GM18505 (cell line): ENCODE results near the gene ANKRD55.
"Not testable (repeated sequence)": the region's sequence is repeated elsewhere in the genome, so short reads cannot be mapped to it uniquely, and the experiment has no call there.

ENCODE experiments used
- ATAC-seq: cut with Tn5 transposase; IDR thresholded peaks from one replicate; pipeline ENCODE4 v1.9.1; 2021; ENCODE audit not compliant: unreplicated experiment
- POLR2A ChIP-seq: IDR thresholded peaks from 4 replicates; pipeline ENCODE4 v1.6.1; 2011; ENCODE audit warnings: borderline replicate concordance; ENCODE audit not compliant: insufficient read depth, insufficient read length; ENCODE audit errors: extremely low read depth

The ANKRD55 gene

DNA sequence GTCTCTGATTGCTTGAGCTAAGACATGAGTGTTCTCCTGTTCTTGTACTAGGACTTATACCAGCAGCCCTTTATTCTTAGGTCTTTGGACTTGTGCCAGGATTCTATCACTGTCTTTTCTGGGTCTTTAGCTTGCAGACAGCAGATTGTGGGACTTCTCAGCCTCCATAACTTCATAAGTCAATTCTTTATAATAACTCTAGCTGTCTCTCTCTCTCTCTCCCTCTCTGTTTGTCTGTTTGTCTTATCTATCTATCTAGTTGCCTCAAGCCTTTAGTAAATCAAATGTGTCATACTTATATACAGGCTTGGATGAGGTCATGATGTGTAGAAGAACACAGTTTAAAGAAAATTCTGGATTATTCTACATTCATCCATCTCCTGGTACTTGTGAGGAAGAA, 11.5 kb upstream of the ANKRD55 start:
- no peak for TF ChIP-seq POLR2A
- ATAC-seq, result no peak

DNA sequence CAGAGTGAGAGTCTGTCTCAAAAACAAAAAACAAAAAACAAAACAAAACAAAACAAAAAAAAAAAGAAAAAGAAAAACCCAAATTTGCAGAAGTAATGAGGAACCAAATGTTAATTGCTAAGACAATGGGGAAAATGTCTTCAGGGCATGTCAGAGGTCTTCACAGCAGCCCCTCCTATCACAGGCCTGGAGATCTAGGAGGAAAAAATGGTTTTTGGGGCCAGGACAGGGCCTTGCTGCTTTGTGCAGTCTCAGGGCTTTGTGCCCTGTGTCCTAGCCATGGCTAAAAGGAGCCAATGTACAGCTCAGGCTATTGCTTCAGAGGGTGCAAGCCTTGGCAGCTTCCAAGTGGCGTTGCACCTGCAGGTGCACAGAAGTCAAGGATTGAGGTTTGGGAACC, 9.1 kb upstream of the ANKRD55 start:
- ATAC-seq, result not testable (repeated sequence)

DNA sequence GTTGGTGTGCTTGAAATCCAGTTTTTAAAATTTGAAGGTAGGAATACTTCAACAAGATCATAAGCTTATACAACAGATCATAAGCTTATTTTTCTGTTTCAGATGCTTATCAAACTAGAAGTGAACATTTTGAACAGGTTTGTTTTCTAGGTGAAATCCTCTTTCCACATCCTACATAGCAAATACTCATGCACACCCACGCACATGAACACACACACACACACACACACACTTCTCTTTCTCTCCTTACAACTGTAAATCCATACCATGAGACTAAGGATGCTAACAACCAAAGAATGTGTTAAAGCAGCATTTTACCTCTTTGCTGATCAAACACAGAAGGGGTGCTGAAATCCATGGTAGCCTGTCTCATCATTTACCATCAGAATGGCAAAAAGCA, 592 bp downstream of the ANKRD55 start:
- no peak for TF ChIP-seq POLR2A
- no peak for ATAC-seq

DNA sequence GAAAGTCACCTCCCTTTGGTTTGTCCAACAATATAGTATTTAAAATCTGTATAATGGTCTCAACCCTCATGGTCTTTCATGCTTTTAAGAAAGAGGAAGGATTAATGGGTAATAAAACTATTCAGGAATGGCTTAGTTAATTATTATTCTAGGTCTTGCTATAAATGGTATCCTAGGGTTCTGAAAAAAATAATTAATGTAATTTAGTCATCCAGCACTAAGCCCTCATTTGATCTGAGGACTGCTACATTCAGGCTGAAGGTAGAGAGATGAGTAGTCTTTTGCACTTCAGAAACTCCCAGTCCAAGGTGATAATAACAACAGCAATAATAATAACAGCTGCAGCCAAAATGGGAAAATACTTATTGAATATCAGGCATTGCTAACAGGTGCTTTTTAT, 2.6 kb downstream of the ANKRD55 start:
- no peak for TF ChIP-seq POLR2A
- ATAC-seq, result no peak

DNA sequence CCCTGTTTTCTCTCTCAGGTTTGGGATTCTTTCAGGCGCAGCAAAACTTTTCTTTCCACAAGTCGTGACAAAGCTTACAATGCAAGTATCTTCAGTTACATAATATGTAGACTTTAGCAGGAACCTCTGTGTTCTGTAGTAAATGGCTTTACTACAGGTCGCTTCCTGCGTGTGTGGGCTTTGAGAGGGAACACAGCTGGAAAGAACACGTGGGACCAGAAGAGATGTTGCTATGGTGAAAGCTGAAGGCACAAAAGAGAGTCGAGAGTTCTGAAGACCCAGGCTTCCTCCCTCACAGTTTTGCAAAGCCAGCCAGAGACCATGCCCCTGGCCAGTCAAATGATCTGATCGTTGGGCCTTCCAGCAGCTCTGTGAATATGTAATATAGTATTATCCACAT, 4.0 kb downstream of the ANKRD55 start:
- no peak for ATAC-seq
- no peak for TF ChIP-seq POLR2A

DNA sequence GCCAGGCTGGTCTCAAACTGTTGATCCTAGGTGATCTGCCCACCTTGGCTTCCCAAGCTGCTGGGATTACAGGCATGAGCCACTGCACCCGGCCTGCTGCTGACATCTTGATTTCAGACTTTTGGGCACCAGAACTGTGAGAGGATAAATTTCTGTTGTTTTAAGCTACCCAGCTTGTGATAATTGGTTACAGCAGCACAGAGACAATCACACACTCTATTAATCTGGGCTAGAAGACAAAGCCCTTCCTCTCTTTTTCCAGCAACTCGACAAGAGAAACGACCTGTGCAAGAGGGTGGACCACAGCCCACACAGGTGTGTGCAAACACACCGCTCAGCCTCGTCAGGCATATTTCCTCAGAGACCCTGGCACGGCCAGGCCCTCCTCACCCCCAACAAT, 4.5 kb downstream of the ANKRD55 start:
- TF ChIP-seq POLR2A, result no peak
- no peak for ATAC-seq

DNA sequence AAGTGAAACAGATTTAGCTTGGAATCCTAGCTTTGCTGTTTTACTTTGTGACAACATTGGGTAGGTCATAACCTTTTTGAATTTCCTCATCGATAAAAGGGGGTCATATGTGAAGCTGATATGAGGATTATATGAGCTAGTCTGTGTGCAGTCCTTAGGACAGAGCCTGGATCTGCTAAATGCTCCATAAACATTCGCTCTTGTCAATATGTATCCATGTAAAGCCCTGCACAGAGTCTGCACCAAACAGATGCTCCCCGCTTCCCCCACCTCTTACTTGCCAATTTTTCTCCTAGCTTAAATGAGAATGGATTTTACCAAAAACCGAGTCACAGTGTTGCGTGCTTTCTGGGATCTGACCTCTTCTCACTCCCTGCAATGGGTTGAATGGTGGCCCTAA, 5.4 kb downstream of the ANKRD55 start:
- TF ChIP-seq POLR2A, result no peak
- ATAC-seq, result no peak

DNA sequence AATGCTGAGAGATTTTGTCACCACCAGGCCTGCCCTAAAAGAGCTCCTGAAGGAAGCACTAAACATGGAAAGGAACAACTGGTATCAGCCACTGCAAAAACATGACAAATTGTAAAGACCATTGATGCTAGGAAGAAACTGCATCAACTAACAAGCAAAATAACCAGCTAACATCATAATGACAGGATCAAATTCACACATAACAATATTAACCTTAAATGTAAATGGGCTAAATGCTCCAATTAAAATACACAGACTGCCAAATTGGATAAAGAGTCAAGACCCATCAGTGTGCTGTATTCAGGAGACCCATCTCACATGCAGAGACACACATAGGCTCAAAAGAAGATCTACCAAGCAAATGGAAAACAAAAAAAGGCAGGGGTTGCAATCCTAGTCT, 9.8 kb downstream of the ANKRD55 start:
- ATAC-seq, result not testable (repeated sequence)

DNA sequence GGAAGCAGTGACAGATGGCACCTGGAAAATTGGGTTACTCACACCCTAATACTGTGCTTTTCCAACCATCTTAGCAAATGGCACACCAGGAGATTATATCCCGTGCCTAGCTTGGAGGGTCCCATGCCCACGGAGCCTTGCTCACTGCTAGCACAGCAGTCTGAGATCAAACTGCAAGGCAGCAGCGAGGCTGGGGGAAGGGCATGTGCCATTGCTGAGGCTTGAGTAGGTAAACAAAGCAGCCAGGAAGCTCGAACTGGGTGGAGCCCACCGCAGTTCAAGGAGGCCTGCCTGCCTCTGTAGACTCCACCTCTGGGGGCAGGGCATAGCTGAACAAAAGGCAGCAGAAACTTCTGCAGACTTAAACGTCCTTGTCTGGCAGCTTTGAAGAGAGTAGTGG, 11.5 kb downstream of the ANKRD55 start:
- not testable (repeated sequence) for ATAC-seq

DNA sequence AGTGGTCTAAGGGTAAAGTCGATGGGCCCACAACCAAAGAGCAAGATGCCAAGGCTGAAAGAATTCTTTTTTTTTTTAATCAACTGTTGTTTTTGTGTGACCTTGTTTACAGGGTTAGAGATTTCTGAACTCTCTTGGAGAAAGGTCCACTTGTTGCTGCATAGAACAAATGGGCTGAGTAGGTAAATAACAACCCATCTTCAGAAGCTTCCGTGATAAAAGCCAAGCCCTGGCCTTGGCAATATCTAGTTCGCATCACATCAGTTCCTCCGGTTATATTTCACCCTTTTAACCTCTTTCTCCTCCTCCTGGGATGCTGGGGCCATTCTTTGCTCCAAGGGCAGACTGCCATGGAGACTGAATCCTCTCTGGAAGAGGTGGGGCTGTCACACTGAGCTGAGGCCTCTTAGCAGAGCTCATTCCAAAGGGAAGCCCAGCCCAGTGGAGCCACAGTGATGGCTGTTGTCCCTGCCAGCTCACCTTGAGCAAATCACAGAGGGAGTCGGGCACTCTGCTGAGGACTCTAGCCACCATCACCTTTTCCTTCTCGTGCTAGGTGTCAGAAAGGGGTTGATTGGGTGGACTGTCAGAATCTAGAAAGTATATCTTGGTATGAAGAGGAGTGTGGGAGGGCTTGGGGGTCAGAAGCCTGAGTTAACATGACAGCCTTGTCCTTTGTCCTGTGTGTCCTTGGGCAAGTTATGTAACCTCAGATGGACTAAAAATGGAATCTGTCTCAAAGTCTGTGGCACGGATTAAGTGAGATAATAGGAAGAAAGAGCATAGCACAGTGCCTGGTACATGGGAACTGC, 17.9 kb downstream of the ANKRD55 start:
- ATAC-seq, result no peak
- TF ChIP-seq POLR2A, result no peak

DNA sequence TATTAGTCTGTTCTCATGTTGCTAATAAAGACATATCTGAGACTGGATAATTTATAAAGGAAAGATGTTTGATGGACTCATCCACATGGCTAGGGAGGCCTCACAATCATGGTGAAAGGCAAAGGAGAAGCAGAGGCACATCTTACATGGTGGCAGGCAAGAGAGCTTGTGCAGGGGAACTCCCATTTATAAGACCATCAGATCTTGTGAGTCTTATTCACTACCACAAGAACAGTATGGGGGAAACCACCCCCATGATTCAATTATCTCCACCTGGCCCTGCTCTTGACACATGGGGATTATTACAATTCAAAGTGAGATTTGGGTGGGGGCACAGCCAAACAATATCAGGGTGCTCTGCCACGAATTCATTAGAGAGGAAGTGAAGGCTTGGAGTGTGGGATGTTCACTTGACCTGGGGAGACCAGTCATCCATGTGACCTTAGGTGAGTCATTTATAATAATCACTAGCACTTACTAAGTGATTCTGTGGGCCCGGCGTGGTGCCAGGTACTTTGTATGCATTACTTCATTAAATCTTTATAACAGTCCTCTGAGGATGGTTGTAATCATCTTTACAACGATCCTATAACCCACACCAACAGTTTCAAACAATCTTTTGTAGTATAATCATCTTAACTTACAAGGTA, 19.1 kb downstream of the ANKRD55 start:
- not testable (repeated sequence) for ATAC-seq

DNA sequence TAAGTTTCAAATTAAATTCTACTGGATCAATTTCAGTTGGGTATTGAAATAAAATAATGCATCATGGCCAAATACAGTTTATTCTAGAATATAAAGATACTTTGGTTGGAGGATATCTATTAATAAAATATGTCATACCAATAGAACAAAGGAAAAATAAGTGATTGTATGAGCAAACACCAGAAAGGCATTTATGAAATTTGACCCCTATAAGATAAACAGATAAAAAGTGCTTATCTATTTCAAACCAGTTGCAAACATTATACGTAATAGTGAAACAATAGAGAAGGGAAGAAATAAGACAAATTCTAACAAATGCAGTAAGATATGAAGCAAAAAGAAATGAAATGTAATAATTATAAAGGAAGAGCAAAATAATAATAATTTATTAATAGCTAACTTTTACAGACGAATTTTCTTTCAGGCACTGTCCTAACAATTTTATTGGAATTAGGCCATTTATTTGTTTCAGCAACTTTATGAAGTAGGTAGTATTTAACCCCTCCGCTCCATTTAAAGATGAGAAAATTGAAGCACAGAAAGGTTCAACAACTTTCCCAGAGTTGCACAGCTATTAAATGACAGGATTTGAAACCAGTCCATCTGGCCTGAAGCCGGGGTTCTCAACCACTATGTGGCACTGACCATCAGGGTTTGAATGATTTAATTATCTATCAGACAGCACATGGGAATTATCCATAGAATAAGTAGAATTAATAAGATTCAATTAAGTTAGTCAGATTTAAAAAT, 20.8 kb downstream of the ANKRD55 start:
- no peak for TF ChIP-seq POLR2A
- no peak for ATAC-seq

DNA sequence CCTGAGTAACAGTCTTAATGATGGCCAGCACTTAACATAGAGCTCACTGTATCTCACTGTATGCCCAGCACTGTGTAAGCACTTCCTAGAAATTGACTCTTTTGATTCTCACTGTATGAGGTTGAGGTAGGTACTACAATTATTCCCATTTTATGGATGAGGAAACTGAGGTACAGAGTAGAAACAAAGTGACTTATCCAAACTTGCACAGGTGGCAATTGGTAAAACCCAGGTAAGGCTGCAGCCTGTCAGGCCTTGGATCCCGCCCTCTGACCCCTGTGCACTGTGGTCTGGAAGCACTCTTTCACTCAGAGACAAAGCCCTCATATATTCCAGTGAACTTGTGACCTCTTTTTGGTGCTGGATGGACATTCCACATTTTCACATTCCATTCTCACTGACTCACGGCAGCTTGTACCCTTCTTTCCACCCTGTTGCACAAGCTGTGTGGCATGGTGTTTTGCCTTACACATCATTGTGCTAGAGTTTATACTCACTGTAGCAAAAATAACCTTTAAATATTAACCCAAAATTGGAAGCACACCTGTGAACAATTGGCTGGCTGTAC, 21.7 kb downstream of the ANKRD55 start:
- no peak for TF ChIP-seq POLR2A
- no peak for ATAC-seq

DNA sequence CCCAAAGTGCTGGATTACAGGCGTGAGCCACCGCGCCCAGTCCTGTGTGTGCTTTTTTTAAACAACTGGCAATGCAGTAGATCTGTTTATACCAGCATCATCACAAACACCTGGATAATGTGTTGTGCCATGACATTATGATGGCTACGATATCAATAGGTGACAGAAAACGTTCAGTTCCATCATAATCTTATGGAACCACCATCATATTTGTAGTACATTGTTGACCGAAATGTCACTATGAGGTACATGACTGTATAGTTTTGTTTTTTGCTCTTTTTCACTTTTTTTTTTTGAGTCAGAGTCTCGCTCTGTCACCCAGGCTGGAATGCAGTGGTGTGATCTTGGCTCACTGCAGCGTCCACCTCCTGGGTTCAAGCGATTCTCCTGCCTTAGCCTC, 24.4 kb downstream of the ANKRD55 start:
- no peak for TF ChIP-seq POLR2A
- ATAC-seq, result no peak

DNA sequence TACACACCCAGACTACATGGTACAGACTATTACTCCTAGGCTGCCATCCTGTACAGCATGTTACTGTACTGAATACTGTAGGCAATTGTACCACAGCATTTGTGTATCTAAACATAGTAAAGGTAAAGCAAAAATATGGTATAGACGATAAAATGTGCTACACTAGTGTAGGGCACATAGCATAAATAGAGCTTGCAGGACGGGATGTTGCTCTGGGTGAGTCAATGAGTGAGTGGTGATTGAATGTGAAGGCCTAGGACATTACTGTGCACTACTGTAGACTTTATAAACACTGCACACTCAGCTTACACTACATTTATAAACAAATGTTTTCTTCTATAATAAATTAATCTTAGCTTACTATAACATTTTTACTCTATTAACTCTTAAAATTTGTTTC, 25.6 kb downstream of the ANKRD55 start:
- no peak for TF ChIP-seq POLR2A
- no peak for ATAC-seq
